Left lobe of liver (tissue), 2 donors: ENCODE results near the gene ACAD11. TPM values are rescaled to one million over a fixed set of nuclear protein-coding genes. Genes with fewer than 3 reads are reported as not detected.
"Not testable (repeated sequence)": the region's sequence is repeated elsewhere in the genome, so short reads cannot be mapped to it uniquely, and the experiment has no call there.

Source experiments
- ATAC-seq: fragments of 200-7000 bp; cut with Tn5 transposase; one replicate; pipeline ENCODE4 v1.9.1; 2020; ENCODE audit warnings: mild to moderate bottlenecking, moderate library complexity
- DNase-seq: peaks from one replicate; pipeline ENCODE4 v3.0.0-alpha.2; 2020; ENCODE audit warnings: low spot score
- total RNA-seq: library from RNA; stranded (reverse); gene quantifications from one replicate; pipeline ENCODE4 v1.2.1, GENCODE V29; 2021
- donor health status: DM: no; HTN: no; CAD: no; lungs with moderate emphysema.
- donor health status: DM: no; HTN: yes; CAD: no.

The ACAD11 gene
- total RNA-seq, 1 donor from 2014 or later = 104 TPM

- ATAC-seq = peak; percentile 41
- DNase-seq = no peak
These were observed 6.9 kb downstream of the ACAD11 start for GRCh38 chr3:132652640-132653270.

GRCh38 chr3:132650153-132650552 is 9.5 kb downstream of the ACAD11 start:
- no peak for ATAC-seq
- no peak for DNase-seq

- no peak for DNase-seq
- ATAC-seq = peak; percentile 35
These were observed 14.6 kb downstream of the ACAD11 start for GRCh38 chr3:132645058-132645457.

GRCh38 chr3:132643366-132643765 is 16.2 kb downstream of the ACAD11 start:
- DNase-seq (no peak), ATAC-seq (peak; percentile 42)

- ATAC-seq (no peak), DNase-seq (no peak)
These were observed 17.1 kb downstream of the ACAD11 start for GRCh38 chr3:132642539-132642847.

- ATAC-seq = peak; percentile 74
- DNase-seq = no peak
These were observed 17.6 kb downstream of the ACAD11 start for GRCh38 chr3:132641837-132642538.

- not testable (repeated sequence) for ATAC-seq, DNase-seq
These were observed 18.2 kb downstream of the ACAD11 start for GRCh38 chr3:132641427-132641826.

GRCh38 chr3:132638706-132639105 is 20.9 kb downstream of the ACAD11 start:
- DNase-seq = no peak
- ATAC-seq = no peak

GRCh38 chr3:132637590-132637989 is 22.0 kb downstream of the ACAD11 start:
- no peak for DNase-seq
- ATAC-seq = no peak

GRCh38 chr3:132635052-132635451 is 24.6 kb downstream of the ACAD11 start:
- DNase-seq (no peak), ATAC-seq (no peak)

GRCh38 chr3:132630612-132631011 is 29.0 kb downstream of the ACAD11 start:
- ATAC-seq (no peak), DNase-seq (no peak)

GRCh38 chr3:132629928-132630327 is 29.7 kb downstream of the ACAD11 start:
- no peak for ATAC-seq
- no peak for DNase-seq

GRCh38 chr3:132628157-132628556 is 31.5 kb downstream of the ACAD11 start:
- ATAC-seq = peak; percentile 67
- DNase-seq = no peak

GRCh38 chr3:132626955-132627354 is 32.7 kb downstream of the ACAD11 start:
- ATAC-seq (no peak), DNase-seq (no peak)

- ATAC-seq (no peak), DNase-seq (no peak)
These were observed 34.0 kb downstream of the ACAD11 start for GRCh38 chr3:132625613-132626012.

- DNase-seq (no peak), ATAC-seq (no peak)
These were observed 34.8 kb downstream of the ACAD11 start for GRCh38 chr3:132624790-132625189.

- ATAC-seq = no peak
- no peak for DNase-seq
These were observed 36.0 kb downstream of the ACAD11 start for GRCh38 chr3:132623646-132624045.

GRCh38 chr3:132622761-132623160 is 36.8 kb downstream of the ACAD11 start:
- no peak for DNase-seq
- no peak for ATAC-seq

- ATAC-seq = no peak
- DNase-seq = no peak
These were observed 37.5 kb downstream of the ACAD11 start for GRCh38 chr3:132622148-132622547.

- DNase-seq = no peak
These were observed 42.8 kb downstream of the ACAD11 start for GRCh38 chr3:132616780-132617179.

GRCh38 chr3:132615881-132616280 is 43.7 kb downstream of the ACAD11 start:
- DNase-seq = no peak
- ATAC-seq = no peak

More at GRCh38 chr3:132616780-132617179, 42.8 kb downstream of the ACAD11 start:
- ATAC-seq = peak; percentile 52

GRCh38 chr3:132615301-132615700 is 44.3 kb downstream of the ACAD11 start:
- DNase-seq, ATAC-seq: not testable (repeated sequence)

- not testable (repeated sequence) for ATAC-seq, DNase-seq
These were observed 53.0 kb downstream of the ACAD11 start for GRCh38 chr3:132606620-132607019.
